ENCODE results near the gene CPA5. TPM values are rescaled to one million over a fixed set of nuclear protein-coding genes. Genes with fewer than 3 reads are reported as not detected.

CPA5 gene
- polyA plus RNA-seq, 3 donors: not detected

- no CpG with 5 or more reads among the region's 5 CpGs for whole genome bisulfite sequencing (ENCODE audit: insufficient coverage)
These were observed 41.1 kb upstream of the CPA5 start for GRCh38 chr7:130303551-130303950.

GRCh38 chr7:130303982-130304381 lies 40.6 kb upstream of the CPA5 start:
- Mint-ChIP-seq H3K27me3 (ENCODE audit: low read depth in 3 of 3) (peaks cover 0 to 2% (median 0%) of the 10 kb centered on the region in 3 donors), H3K4me1 (no peaks in the 10 kb centered on the region), H3K36me3 (no peaks in the 10 kb centered on the region), H3K9me3 (peaks cover 0 to 1% (median 0%) of the 10 kb centered on the region in 7 donors), H3K4me3 (no peak overlapping the region), H3K27ac (peak overlapping the region in 1 of 7 donors; percentile 64)
- H2AFZ ChIP-seq (ENCODE audit: insufficient read depth, low read depth, low read length, poor library complexity, severe bottlenecking): no peak overlapping the region
- no CpG with 5 or more reads among the region's 5 CpGs for WGBS (ENCODE audit: insufficient coverage)
- no peak for TF ChIP-seq CTCF (IDR thresholded peaks at IDR 0.05)
- intact Hi-C loops (cut with micrococcal nuclease): no loop called here
- H3K4me1 ChIP-seq (ENCODE audit: control insufficient read depth in 1 of 2, insufficient read depth in 2 of 2, low read length in 2 of 2): no peaks in the 10 kb centered on the region
- H4K20me1 ChIP-seq (ENCODE audit: insufficient read depth, low read length): no peaks in the 10 kb centered on the region
- no peak overlapping the region for H3K4me3 ChIP-seq (replicated peaks in 1 of 3; ENCODE audit: low read depth in 2 of 3, low read length in 3 of 3)
- no peak overlapping the region for H3K4me2 ChIP-seq (replicated peaks; ENCODE audit: extremely low read depth, low read length, poor library complexity, severe bottlenecking)
- H3K36me3 ChIP-seq (replicated peaks in 1 of 2; ENCODE audit: control insufficient read depth in 1 of 2, insufficient read depth in 2 of 2, low read length in 2 of 2): no peaks in the 10 kb centered on the region
- no peaks in the 10 kb centered on the region for H3K27me3 ChIP-seq (ENCODE audit: control insufficient read depth in 2 of 2, insufficient read depth in 2 of 2, low read length in 2 of 2)
- no peak overlapping the region for H3K9ac ChIP-seq (ENCODE audit: insufficient read depth, low read length, poor library complexity, severe bottlenecking)
- no peak overlapping the region for H3K27ac ChIP-seq (ENCODE audit: low read depth in 1 of 2, low read length in 2 of 2)
- H3K79me2 ChIP-seq (ENCODE audit: insufficient read depth, low read length): no peaks in the 10 kb centered on the region
- H3K9me3 ChIP-seq (replicated peaks in 1 of 2; ENCODE audit: control insufficient read depth in 1 of 2, insufficient read depth in 1 of 2, low read length in 2 of 2): no peaks in the 10 kb centered on the region
- DNase-seq: no peak

More at GRCh38 chr7:130303551-130303950, 41.1 kb upstream of the CPA5 start:
- H3K36me3 Mint-ChIP-seq: no peaks in the 10 kb centered on the region
- Histone ChIP-seq H3K36me3 (replicated peaks in 1 of 2; ENCODE audit: control insufficient read depth in 1 of 2, insufficient read depth in 2 of 2, low read length in 2 of 2) (no peaks in the 10 kb centered on the region), H3K9ac (ENCODE audit: insufficient read depth, low read length, poor library complexity, severe bottlenecking) (no peak overlapping the region), H3K4me2 (replicated peaks; ENCODE audit: extremely low read depth, low read length, poor library complexity, severe bottlenecking) (no peak overlapping the region), H3K4me1 (ENCODE audit: control insufficient read depth in 1 of 2, insufficient read depth in 2 of 2, low read length in 2 of 2) (no peaks in the 10 kb centered on the region), H3K27me3 (ENCODE audit: control insufficient read depth in 2 of 2, insufficient read depth in 2 of 2, low read length in 2 of 2) (no peaks in the 10 kb centered on the region), H3K9me3 (replicated peaks in 1 of 2; ENCODE audit: control insufficient read depth in 1 of 2, insufficient read depth in 1 of 2, low read length in 2 of 2) (no peaks in the 10 kb centered on the region), H3K27ac (ENCODE audit: low read depth in 1 of 2, low read length in 2 of 2) (no peak overlapping the region), H4K20me1 (ENCODE audit: insufficient read depth, low read length) (no peaks in the 10 kb centered on the region), H2AFZ (ENCODE audit: insufficient read depth, low read depth, low read length, poor library complexity, severe bottlenecking) (no peak overlapping the region), H3K4me3 (replicated peaks in 1 of 3; ENCODE audit: low read depth in 2 of 3, low read length in 3 of 3) (no peak overlapping the region), H3K79me2 (ENCODE audit: insufficient read depth, low read length) (no peaks in the 10 kb centered on the region)
- TF ChIP-seq CTCF (IDR thresholded peaks at IDR 0.05): no peak
- intact Hi-C loops (cut with micrococcal nuclease): no loop called here
- DNase-seq: no peak
- no peak overlapping the region for H3K27ac Mint-ChIP-seq
- H3K9me3 Mint-ChIP-seq: peaks cover 0 to 1% (median 0%) of the 10 kb centered on the region in 7 donors
- no peak overlapping the region for H3K4me3 Mint-ChIP-seq
- H3K27me3 Mint-ChIP-seq (ENCODE audit: low read depth in 3 of 3): peaks cover 0 to 2% (median 0%) of the 10 kb centered on the region in 3 donors
- H3K4me1 Mint-ChIP-seq: no peaks in the 10 kb centered on the region
